IMR-90 (cell line): ENCODE results near the gene PRR5. TPM values are rescaled to one million over a fixed set of nuclear protein-coding genes. Genes with fewer than 3 reads are reported as not detected.

Experiments used
- ATAC-seq: fragments of 200-7000 bp; cut with Tn5 transposase; 2 replicates; pipeline ENCODE4 v1.9.1; 2020; ENCODE audit warnings: low read depth, mild to moderate bottlenecking, moderate library complexity
- BruUV-seq: library from RNA; stranded (reverse); fragments of 400-500 nt; replicated peaks from 2 replicates; lab custom pipeline; 2021; lab: Mats Ljungman, UMichigan
- CTCF ChIA-PET: fragments of 300-600 bp; formaldehyde crosslinking; extraction: SDS; loops from one replicate; lab custom pipeline; 2021; ENCODE audit warnings: antibody characterized with exemption; lab: Yijun Ruan, JAX
- POLR2A ChIA-PET: fragments of 300-600 bp; sonication (Branson Sonifier 250); formaldehyde crosslinking; loops from one replicate; lab custom pipeline; 2022; ENCODE audit warnings: antibody characterized with exemption; ENCODE audit not compliant: unreplicated experiment; lab: Charles Lee
- DNase-seq: peaks from one replicate; pipeline ENCODE4 v3.0.0; 2013
- H2AFZ ChIP-seq: replicated peaks from 2 replicates; pipeline ENCODE3; 2013; ENCODE audit warnings: low read length, mild to moderate bottlenecking; ENCODE audit not compliant: poor library complexity
- H2AK5ac ChIP-seq: 2 replicates; pipeline ENCODE4 v1.6.1; 2013; ENCODE audit warnings: low read depth, low read length, inconsistent platforms
- H2AK9ac ChIP-seq: replicated peaks from 2 replicates; pipeline ENCODE3; 2013; ENCODE audit warnings: mild to moderate bottlenecking, low read depth, low read length, moderate library complexity; ENCODE audit not compliant: poor library complexity
- H2BK120ac ChIP-seq: 2 replicates; pipeline ENCODE4 v1.6.1; 2013; ENCODE audit warnings: low read depth, low read length, inconsistent platforms
- H2BK15ac ChIP-seq: 3 replicates; pipeline ENCODE4 v1.6.1; 2013; ENCODE audit warnings: low read depth, low read length, inconsistent platforms
- H2BK20ac ChIP-seq: 2 replicates; pipeline ENCODE4 v1.6.1; 2013; ENCODE audit warnings: low read depth, mild to moderate bottlenecking, inconsistent platforms, low read length, moderate library complexity
- H2BK5ac ChIP-seq: 2 replicates; pipeline ENCODE4 v1.6.1; 2013; ENCODE audit warnings: mild to moderate bottlenecking, low read depth, low read length, inconsistent platforms; ENCODE audit not compliant: poor library complexity, severe bottlenecking
- H3K14ac ChIP-seq: replicated peaks from 2 replicates; pipeline ENCODE4 v1.6.1; 2013; ENCODE audit warnings: low read depth, low read length, inconsistent platforms
- H3K18ac ChIP-seq: 2 replicates; pipeline ENCODE4 v1.6.1; 2013; ENCODE audit warnings: low read depth, low read length, control low read depth
- H3K23ac ChIP-seq: 2 replicates; pipeline ENCODE4 v1.6.1; 2013; ENCODE audit warnings: low read depth, low read length, inconsistent platforms
- H3K27ac ChIP-seq: 2 replicates; pipeline ENCODE4 v1.5.1; 2013; ENCODE audit warnings: mild to moderate bottlenecking, control low read depth, low read length; ENCODE audit not compliant: insufficient read depth
- H3K27me3 ChIP-seq: 2 replicates; pipeline ENCODE4 v1.6.1; 2013; ENCODE audit warnings: low read length; ENCODE audit not compliant: control insufficient read depth, insufficient read depth
- H3K36me3 ChIP-seq: 2 replicates; pipeline ENCODE4 v1.6.1; 2013; ENCODE audit warnings: low read length, mixed read lengths; ENCODE audit not compliant: control insufficient read depth, insufficient read depth
- H3K4ac ChIP-seq: 2 replicates; pipeline ENCODE4 v1.6.1; 2013; ENCODE audit warnings: low read depth, low read length, inconsistent platforms
- H3K4me1 ChIP-seq: 2 replicates; pipeline ENCODE4 v1.6.1; 2013; ENCODE audit warnings: low read length, mixed read lengths; ENCODE audit not compliant: control insufficient read depth, insufficient read depth
- H3K4me2 ChIP-seq: 2 replicates; pipeline ENCODE4 v1.6.1; 2013; ENCODE audit warnings: low read depth, mild to moderate bottlenecking, control low read depth, low read length, moderate library complexity
- H3K4me3 ChIP-seq: 2 replicates; pipeline ENCODE4 v1.5.1; 2013; ENCODE audit warnings: low read depth, mild to moderate bottlenecking, control low read depth, low read length, moderate library complexity; ENCODE audit not compliant: insufficient read depth
- H3K56ac ChIP-seq: 2 replicates; pipeline ENCODE4 v1.6.1; 2013; ENCODE audit warnings: low read length, inconsistent platforms; ENCODE audit not compliant: insufficient read depth; ENCODE audit errors: extremely low read depth
- H3K79me1 ChIP-seq, 2 experiments: 2 replicates each; pipeline ENCODE4 v1.6.1; 2013; ENCODE audit warnings: low read length in 2 of 2, inconsistent platforms in 1 of 2, low read depth in 1 of 2
- H3K9ac ChIP-seq: 2 replicates; pipeline ENCODE4 v1.6.1; 2013; ENCODE audit warnings: low read depth, low read length, control low read depth
- H3K9me1 ChIP-seq: 2 replicates; pipeline ENCODE4 v1.6.1; 2013; ENCODE audit warnings: low read length, inconsistent platforms; ENCODE audit not compliant: insufficient read depth
- H3K9me3 ChIP-seq: 2 replicates; pipeline ENCODE4 v1.6.1; 2013; ENCODE audit warnings: low read length; ENCODE audit not compliant: control insufficient read depth, insufficient read depth
- H4K20me1 ChIP-seq: 2 replicates; pipeline ENCODE4 v1.6.1; 2013; ENCODE audit warnings: low read length, inconsistent platforms; ENCODE audit not compliant: insufficient read depth
- H4K5ac ChIP-seq: 2 replicates; pipeline ENCODE4 v1.6.1; 2013; ENCODE audit warnings: mild to moderate bottlenecking, low read depth, low read length, control low read depth
- H4K8ac ChIP-seq, 2 experiments: 2 replicates each; pipeline ENCODE4 v1.6.1; 2013; ENCODE audit warnings: low read depth in 2 of 2, low read length in 2 of 2, control low read depth in 1 of 2, inconsistent platforms in 1 of 2
- H4K91ac ChIP-seq: 2 replicates; pipeline ENCODE4 v1.6.1; 2013; ENCODE audit warnings: low read depth, low read length, inconsistent platforms; ENCODE audit not compliant: insufficient read depth
- CEBPB ChIP-seq: IDR thresholded peaks from 2 replicates; pipeline ENCODE4 v1.6.1; 2012; ENCODE audit warnings: low read depth, low read length, improper control_type of control experiment
- CHD1 ChIP-seq: IDR thresholded peaks from 2 replicates; pipeline ENCODE4 v1.6.1; 2012; ENCODE audit warnings: low read depth, low read length, improper control_type of control experiment
- FOS ChIP-seq: fragments of 150-350 bp; IDR thresholded peaks from 2 replicates; pipeline ENCODE4 v1.6.1; 2016; ENCODE audit warnings: low read depth, low read length
- MXI1 ChIP-seq: IDR thresholded peaks from 2 replicates; pipeline ENCODE4 v1.6.1; 2012; ENCODE audit warnings: low read depth, mild to moderate bottlenecking, low read length, moderate library complexity, borderline replicate concordance
- NFE2L2 ChIP-seq: fragments of 150-350 bp; IDR thresholded peaks from 2 replicates; pipeline ENCODE4 v1.6.1; 2016; ENCODE audit warnings: low read depth, mild to moderate bottlenecking, low read length
- POLR2A ChIP-seq: IDR thresholded peaks from 2 replicates; pipeline ENCODE4 v1.6.1; 2012; ENCODE audit warnings: mild to moderate bottlenecking, low read depth, low read length
- RFX5 ChIP-seq: IDR thresholded peaks from 2 replicates; pipeline ENCODE4 v1.8.0; 2012; ENCODE audit warnings: low read depth, mild to moderate bottlenecking, low read length, moderate library complexity
- SMC3 ChIP-seq: fragments of 150-350 bp; IDR thresholded peaks from 2 replicates; pipeline ENCODE4 v1.6.1; 2016; ENCODE audit warnings: low read depth, mild to moderate bottlenecking, antibody characterized with exemption, low read length, moderate library complexity
- WGBS, 2 experiments: methylation state at CpG; one replicate each; pipeline versions ENCODE4 v1.1.5 to v1.1.7; 2013; ENCODE audit warnings: missing lambda C conversion rate in 2 of 2; ENCODE audit not compliant: insufficient read length in 1 of 2; ENCODE audit errors: extremely low coverage in 2 of 2; 5-methylcytosine and 5-hydroxymethylcytosine counted together
- dilution Hi-C: fragments of 300-500 bp; cut with HindIII; formaldehyde crosslinking; loops from one replicate; pipeline ENCODE4 v1.14.3; 2018; ENCODE audit warnings: low sequenced_read_pairs; ENCODE audit not compliant: unreplicated experiment
- in situ Hi-C: fragments of 300-500 bp; cut with MboI; formaldehyde crosslinking; loops from 3 replicates; pipeline ENCODE4 v1.14.3; 2019; ENCODE audit warnings: low sequenced_read_pairs, inconsistent platforms, mixed read lengths
- intact Hi-C: fragments of 100-400 bp; cut with micrococcal nuclease; formaldehyde crosslinking; loops from 2 replicates; pipeline ENCODE4 v1.10.0; 2022
- polyA plus RNA-seq, 3 experiments: library from polyadenylated mRNA; depleted of rRNA; stranded (reverse); fragments of >200 nt; gene quantifications; 2 replicates each; pipeline ENCODE4 v1.2.3, GENCODE V29; 2012; ENCODE audit warnings: low replicate concordance in 1 of 3
- total RNA-seq: library from RNA; depleted of rRNA; stranded (reverse); fragments of >200 nt; gene quantifications from 2 replicates; pipeline ENCODE4 v1.2.3, GENCODE V29; 2012
- TF ChIP-seq, protein P1 (sequence below): fragments of 150-350 bp; IDR thresholded peaks from 2 replicates; pipeline ENCODE4 v1.6.1; 2016; ENCODE audit warnings: low read depth, mild to moderate bottlenecking, low read length, moderate library complexity, borderline replicate concordance

PRR5 gene
- total and polyA plus RNA-seq, 2 of the 4 experiments (the other 2 are of a cell fraction): 8.1 to 24.3 TPM

DNA sequence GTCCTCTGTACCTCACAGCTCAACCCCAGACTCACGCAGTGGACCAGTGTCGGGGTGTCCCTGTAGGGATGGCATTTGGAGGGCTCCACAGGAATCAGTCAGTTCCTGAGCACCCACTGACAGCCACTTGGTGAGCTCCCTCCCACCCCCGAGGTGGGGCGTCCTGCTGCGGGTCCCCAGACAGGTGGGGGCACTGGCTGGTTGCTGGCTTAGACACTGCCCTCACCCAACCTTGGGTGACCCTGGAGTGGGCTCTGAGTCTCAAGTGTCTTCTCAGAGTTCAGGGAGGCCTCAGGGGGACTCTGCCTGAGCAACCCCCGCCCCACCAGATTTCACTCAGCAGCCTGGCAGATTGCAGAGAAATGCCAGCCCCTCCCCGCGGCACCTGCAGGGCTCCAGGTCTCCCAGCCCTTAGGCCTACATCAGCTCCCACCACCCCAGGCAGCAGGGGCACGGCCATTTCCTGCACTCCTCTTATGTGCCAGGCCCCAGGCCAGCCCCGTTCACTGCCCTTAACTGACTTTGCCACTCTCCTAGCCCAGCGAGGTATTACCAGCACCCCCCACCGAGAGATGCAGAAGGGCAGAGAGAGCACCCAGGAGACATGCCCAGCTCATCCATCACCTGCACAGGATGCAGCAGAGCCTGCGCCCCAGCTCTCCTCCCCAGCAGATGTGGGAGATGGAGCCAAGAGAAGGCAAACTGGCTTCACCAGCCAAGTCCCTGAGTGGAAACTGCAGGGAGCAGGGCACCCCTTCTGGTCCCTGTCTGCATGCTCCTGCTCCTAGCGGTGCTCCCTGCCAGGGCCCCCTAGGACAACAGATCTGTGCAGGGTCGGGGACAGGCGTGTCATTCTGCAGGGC, 2.4 kb downstream of the PRR5 start (continued):
- TF ChIP-seq RFX5 (no peak), POLR2A (no peak)

DNA sequence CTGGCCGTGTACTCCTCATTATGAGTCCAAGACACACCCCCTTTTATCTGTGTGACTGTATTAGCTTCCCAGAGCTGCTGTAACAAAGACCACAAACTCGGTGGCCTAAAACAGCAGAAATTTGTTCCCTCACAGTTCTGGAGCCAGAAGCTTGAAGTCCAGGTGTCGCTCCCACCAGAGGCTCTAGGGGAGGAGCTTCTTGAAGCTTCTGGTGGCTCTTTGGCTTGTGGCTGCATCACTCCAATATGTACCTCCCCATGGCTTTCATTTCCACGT, 3.0 kb downstream of the PRR5 start:
- no peak overlapping the region for H3K56ac ChIP-seq
- H2BK5ac ChIP-seq: no peak overlapping the region
- no peak overlapping the region for H2AFZ ChIP-seq
- H3K36me3 ChIP-seq: peaks cover 1% of the 10 kb centered on the region; the same call in 1 of the 2 replicates
- H3K4me2 ChIP-seq: no peak overlapping the region
- dilution Hi-C loops: no loop called here
- no peak overlapping the region for H3K9ac ChIP-seq
- peaks cover 25% of the 10 kb centered on the region for H3K4me1 ChIP-seq
- no peak overlapping the region for H3K27ac ChIP-seq
- no peak overlapping the region for H4K91ac ChIP-seq
- H3K9me1 ChIP-seq: peaks cover 13% of the 10 kb centered on the region
- DNase-seq (no peak), ATAC-seq (no peak)
- no peaks in the 10 kb centered on the region for H3K9me3 ChIP-seq
- 90% methylated on average over 2 of the region's 4 CpGs; no CpG with 5 or more reads in 1 of the 2 experiments for WGBS, 2 experiments
- no TSS peak for BruUV-seq
- no peak overlapping the region for H3K4me3 ChIP-seq
- H3K79me1 ChIP-seq: peaks cover 20 to 34% of the 10 kb centered on the region in 2 experiments
- no peak overlapping the region for H3K14ac ChIP-seq
- no peak overlapping the region for H4K8ac ChIP-seq
- H2AK9ac ChIP-seq: no peak overlapping the region
- H4K5ac ChIP-seq: no peak overlapping the region
- H3K23ac ChIP-seq: no peak overlapping the region
- no peak overlapping the region for H2BK120ac ChIP-seq
- no peak overlapping the region for H3K18ac ChIP-seq
- H2BK15ac ChIP-seq: no peak overlapping the region
- peaks cover 24% of the 10 kb centered on the region for H4K20me1 ChIP-seq
- H3K4ac ChIP-seq: no peak overlapping the region
- POLR2A ChIA-PET: no interaction called here
- CTCF ChIA-PET: no interaction called here
- no peak overlapping the region for H2AK5ac ChIP-seq
- TF ChIP-seq MXI1: no peak
- TF ChIP-seq NFE2L2: no peak
- no peak for TF ChIP-seq POLR2A
- TF ChIP-seq, protein P1, sequence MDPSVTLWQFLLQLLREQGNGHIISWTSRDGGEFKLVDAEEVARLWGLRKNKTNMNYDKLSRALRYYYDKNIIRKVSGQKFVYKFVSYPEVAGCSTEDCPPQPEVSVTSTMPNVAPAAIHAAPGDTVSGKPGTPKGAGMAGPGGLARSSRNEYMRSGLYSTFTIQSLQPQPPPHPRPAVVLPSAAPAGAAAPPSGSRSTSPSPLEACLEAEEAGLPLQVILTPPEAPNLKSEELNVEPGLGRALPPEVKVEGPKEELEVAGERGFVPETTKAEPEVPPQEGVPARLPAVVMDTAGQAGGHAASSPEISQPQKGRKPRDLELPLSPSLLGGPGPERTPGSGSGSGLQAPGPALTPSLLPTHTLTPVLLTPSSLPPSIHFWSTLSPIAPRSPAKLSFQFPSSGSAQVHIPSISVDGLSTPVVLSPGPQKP: no peak
- no peak for TF ChIP-seq SMC3
- TF ChIP-seq FOS: no peak
- no peak for TF ChIP-seq CHD1
- TF ChIP-seq CEBPB: no peak
- H2BK20ac ChIP-seq: no peak overlapping the region
- in situ Hi-C loops: no loop called here
- intact Hi-C loops: no loop called here
- no peaks in the 10 kb centered on the region for H3K27me3 ChIP-seq
